ENCODE results near the gene TUBB3.

DNA sequence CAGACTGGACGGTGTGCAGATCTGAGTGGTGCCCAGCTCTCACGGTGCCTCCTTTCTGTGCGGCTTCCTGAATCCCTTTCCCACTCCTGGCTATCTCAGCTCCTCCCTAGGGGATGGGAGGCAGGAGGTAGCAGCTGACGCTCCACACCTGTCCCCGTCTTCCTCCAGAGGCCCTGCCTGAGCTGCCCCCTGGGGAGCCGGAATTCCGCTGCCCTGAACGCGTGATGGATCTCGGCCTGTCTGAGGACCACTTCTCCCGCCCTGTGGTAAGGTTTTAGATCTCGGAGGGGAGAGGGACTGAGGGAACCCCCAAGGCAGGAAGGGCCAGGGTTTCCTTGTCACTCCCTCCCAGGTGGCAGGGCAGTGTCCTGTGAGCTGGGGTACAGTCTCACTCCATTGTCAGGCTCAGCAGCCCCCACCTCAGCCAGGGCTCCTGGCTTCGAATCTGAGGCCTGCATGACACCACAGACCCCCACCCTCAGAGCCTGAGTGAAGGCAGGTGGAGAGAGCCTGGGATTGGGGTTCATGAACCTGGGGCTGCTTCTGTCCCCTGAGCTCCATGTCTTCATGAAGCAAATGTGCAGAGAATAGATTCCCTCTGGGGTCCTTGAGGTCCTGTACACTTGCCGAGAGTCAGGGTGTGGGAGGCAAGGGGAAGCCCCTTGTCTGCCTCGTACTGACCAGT lies 32.0 kb downstream of the TUBB3 start:
- TF ChIP-seq ARNTL (CRISPR knock-in tag; IDR thresholded peaks at IDR 0.05; ENCODE audit: borderline replicate concordance, low read depth) (no peak), PPARA (CRISPR knock-in tag; IDR thresholded peaks at IDR 0.05; ENCODE audit: borderline replicate concordance) (no peak), ISL1 (CRISPR knock-in tag; IDR thresholded peaks at IDR 0.05) (no peak)
- TF ChIP-seq, protein P1, sequence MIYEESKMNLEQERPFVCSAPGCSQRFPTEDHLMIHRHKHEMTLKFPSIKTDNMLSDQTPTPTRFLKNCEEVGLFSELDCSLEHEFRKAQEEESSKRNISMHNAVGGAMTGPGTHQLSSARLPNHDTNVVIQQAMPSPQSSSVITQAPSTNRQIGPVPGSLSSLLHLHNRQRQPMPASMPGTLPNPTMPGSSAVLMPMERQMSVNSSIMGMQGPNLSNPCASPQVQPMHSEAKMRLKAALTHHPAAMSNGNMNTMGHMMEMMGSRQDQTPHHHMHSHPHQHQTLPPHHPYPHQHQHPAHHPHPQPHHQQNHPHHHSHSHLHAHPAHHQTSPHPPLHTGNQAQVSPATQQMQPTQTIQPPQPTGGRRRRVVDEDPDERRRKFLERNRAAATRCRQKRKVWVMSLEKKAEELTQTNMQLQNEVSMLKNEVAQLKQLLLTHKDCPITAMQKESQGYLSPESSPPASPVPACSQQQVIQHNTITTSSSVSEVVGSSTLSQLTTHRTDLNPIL (CRISPR knock-in tag; IDR thresholded peaks at IDR 0.05; ENCODE audit: low read depth) = no peak
